ENCODE results near the gene HECTD2. TPM values are rescaled to one million over a fixed set of nuclear protein-coding genes. Genes with fewer than 3 reads are reported as not detected.

Gene HECTD2
- total and polyA plus RNA-seq, 3 donors from 2014 or later: 9.0 to 22.3 (median 20.3) TPM

GRCh38 chr10:91495402-91495801, 85.3 kb downstream of the HECTD2 start:
- no peak for TF ChIP-seq POLR2A (IDR thresholded peaks at IDR 0.05)
- TF ChIP-seq, protein P1, sequence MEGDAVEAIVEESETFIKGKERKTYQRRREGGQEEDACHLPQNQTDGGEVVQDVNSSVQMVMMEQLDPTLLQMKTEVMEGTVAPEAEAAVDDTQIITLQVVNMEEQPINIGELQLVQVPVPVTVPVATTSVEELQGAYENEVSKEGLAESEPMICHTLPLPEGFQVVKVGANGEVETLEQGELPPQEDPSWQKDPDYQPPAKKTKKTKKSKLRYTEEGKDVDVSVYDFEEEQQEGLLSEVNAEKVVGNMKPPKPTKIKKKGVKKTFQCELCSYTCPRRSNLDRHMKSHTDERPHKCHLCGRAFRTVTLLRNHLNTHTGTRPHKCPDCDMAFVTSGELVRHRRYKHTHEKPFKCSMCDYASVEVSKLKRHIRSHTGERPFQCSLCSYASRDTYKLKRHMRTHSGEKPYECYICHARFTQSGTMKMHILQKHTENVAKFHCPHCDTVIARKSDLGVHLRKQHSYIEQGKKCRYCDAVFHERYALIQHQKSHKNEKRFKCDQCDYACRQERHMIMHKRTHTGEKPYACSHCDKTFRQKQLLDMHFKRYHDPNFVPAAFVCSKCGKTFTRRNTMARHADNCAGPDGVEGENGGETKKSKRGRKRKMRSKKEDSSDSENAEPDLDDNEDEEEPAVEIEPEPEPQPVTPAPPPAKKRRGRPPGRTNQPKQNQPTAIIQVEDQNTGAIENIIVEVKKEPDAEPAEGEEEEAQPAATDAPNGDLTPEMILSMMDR (IDR thresholded peaks at IDR 0.05): no peak
- no peaks in the 10 kb centered on the region for H3K4me1 ChIP-seq
- H3K27ac ChIP-seq: no peak overlapping the region
- DNase-seq: no peak
- no peaks in the 10 kb centered on the region for H3K36me3 ChIP-seq (ENCODE audit: low read depth, missing control alignments)
- no peaks in the 10 kb centered on the region for H3K9me3 ChIP-seq
- intact Hi-C loops (cut with DNase I; ENCODE audit: low total_unique reads): no loop called here
- H3K4me3 ChIP-seq: no peak overlapping the region
- no peaks in the 10 kb centered on the region for H3K27me3 ChIP-seq

DNA sequence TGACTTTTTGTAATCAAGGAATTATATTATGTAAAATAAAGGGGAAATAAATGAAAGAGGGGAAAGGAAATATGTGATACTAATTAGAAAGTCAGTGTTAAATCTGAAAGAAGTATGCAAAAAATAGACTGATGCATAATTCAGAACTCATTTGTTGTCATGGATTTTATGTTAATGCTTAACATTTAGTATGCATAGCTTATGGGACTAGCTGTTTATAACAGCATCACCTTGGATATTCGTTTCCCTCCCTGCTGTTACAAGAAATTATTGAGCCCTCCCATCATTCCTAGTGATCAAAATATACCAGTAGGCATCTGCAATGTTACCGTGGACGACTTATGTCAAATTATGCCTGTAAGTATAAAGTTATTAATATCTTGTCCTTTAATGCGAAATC, 85.9 kb downstream of the HECTD2 start:
- 87 to 89% methylated on average over 4 of the region's 4 CpGs for WGBS, 2 donors
- H3K27ac ChIP-seq: no peak overlapping the region
- DNase-seq: no peak
- H3K4me3 ChIP-seq: no peak overlapping the region
- H3K27me3 ChIP-seq: no peaks in the 10 kb centered on the region
- TF ChIP-seq POLR2A (IDR thresholded peaks at IDR 0.05): no peak
- TF ChIP-seq, protein P1 (IDR thresholded peaks at IDR 0.05): no peak
- no peaks in the 10 kb centered on the region for H3K9me3 ChIP-seq
- no peaks in the 10 kb centered on the region for H3K36me3 ChIP-seq (ENCODE audit: low read depth, missing control alignments)
- intact Hi-C loops (cut with DNase I; ENCODE audit: low total_unique reads): no loop called here
- no peaks in the 10 kb centered on the region for H3K4me1 ChIP-seq

DNA sequence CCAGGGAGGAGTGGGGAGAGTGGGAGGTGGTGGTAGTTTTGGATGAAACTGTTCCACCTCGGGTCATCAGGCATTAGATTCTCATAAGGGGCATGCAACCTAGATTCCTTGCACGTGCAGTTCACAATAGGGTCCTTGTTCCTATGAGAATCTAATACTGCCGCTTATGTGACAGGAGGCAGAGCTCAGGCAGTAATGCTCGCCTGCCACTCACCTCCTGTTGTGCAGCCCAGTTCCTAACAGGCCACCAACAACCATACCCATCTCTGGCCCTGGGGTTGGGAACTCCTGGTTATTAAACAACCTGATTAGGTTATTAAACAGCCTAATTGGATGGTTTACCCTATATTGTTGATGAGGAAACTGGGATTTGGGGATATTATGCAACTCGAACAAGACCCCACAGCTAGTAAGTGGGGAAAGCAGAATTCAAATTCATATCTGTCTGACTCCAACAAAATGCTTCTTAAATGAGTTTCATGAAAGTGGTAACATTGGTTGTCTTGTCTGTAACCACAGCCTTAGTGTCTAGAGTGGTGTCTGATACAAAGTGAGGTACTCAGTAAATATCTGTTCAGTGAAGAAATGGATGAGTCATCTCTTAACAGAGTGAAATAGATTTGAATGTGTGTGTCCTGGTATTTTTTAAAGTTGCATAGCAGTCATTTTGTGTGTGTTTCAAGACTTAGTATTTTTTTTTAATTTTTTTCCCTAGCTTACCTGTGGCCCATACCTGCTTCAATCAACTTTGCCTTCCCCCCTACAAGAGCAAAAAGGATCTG, 101.6 kb downstream of the HECTD2 start:
- Histone ChIP-seq H3K4me3 (no peak overlapping the region), H3K4me1 (peaks cover 4% of the 10 kb centered on the region), H3K27me3 (no peaks in the 10 kb centered on the region), H3K9me3 (no peaks in the 10 kb centered on the region), H3K36me3 (ENCODE audit: low read depth, missing control alignments) (no peaks in the 10 kb centered on the region), H3K27ac (peak overlapping the region in 1 of 2 donors; percentile 28)
- DNase-seq: no peak
- intact Hi-C loops (cut with DNase I; ENCODE audit: low total_unique reads): no loop called here
- TF ChIP-seq POLR2A (IDR thresholded peaks at IDR 0.05): no peak
- TF ChIP-seq, protein P1 (IDR thresholded peaks at IDR 0.05): no peak
- WGBS, 2 donors: 65% methylated on average over 5 of the region's 5 CpGs

- Histone ChIP-seq H3K27ac (no peak overlapping the region), H3K4me1 (peaks cover 4% of the 10 kb centered on the region), H3K9me3 (no peaks in the 10 kb centered on the region), H3K4me3 (no peak overlapping the region), H3K36me3 (ENCODE audit: low read depth, missing control alignments) (no peaks in the 10 kb centered on the region), H3K27me3 (no peaks in the 10 kb centered on the region)
- TF ChIP-seq, protein P1 (IDR thresholded peaks at IDR 0.05): no peak
- TF ChIP-seq POLR2A (IDR thresholded peaks at IDR 0.05): no peak
- DNase-seq: no peak
- 83 to 90% methylated on average over 1 of the region's 1 CpG for WGBS, 2 donors
- intact Hi-C loops (cut with DNase I; ENCODE audit: low total_unique reads): no loop called here
Measured at GRCh38 chr10:91512458-91512857, 102.3 kb downstream of the HECTD2 start.
